HEK293 (cell line): Measurements from ENCODE around the gene CHRNA4.

ENCODE experiments used
- CTCF ChIA-PET: fragments of 350-600 bp; formaldehyde crosslinking; extraction: SDS; loops from one replicate; lab custom pipeline; 2021; ENCODE audit warnings: antibody characterized with exemption; lab: Yijun Ruan, JAX
- POLR2A ChIA-PET: fragments of 300-600 bp; formaldehyde crosslinking; extraction: SDS; loops from one replicate; lab custom pipeline; 2020; ENCODE audit warnings: antibody characterized with exemption, inconsistent platforms; lab: Yijun Ruan, JAX
- H3K27ac ChIP-seq: fragments of 200-500 bp; sonication (Bioruptor generic); 2 replicates; pipeline ENCODE4 v1.5.1; 2014; ENCODE audit warnings: low read depth, low read length, control low read depth, inconsistent platforms; ENCODE audit errors: extremely low read depth
- H3K36me3 ChIP-seq, 2 experiments: fragments of 200-500 bp in 1 of 2; sonication (Bioruptor generic) in 1 of 2; 1 replicate in 1 of 2; 2 replicates in 1 of 2; pipeline ENCODE4 v1.5.1; 2014 to 2017; ENCODE audit warnings: inconsistent platforms in 2 of 2, low read length in 2 of 2; ENCODE audit not compliant: control insufficient read depth in 2 of 2, insufficient read depth in 1 of 2
- H3K4me1 ChIP-seq: fragments of 200-500 bp; sonication (Bioruptor generic); 2 replicates; pipeline ENCODE4 v1.5.1; 2014; ENCODE audit warnings: mild to moderate bottlenecking, low read length, inconsistent platforms; ENCODE audit not compliant: control insufficient read depth, insufficient read depth
- H3K4me3 ChIP-seq: 2 replicates; pipeline ENCODE4 v1.5.1; 2011; ENCODE audit warnings: low read depth, mild to moderate bottlenecking, control low read depth, low read length, moderate library complexity
- H3K9me3 ChIP-seq: fragments of 200-500 bp; sonication (Bioruptor generic); 2 replicates; pipeline ENCODE4 v1.5.1; 2014; ENCODE audit warnings: low read depth, low read length, inconsistent platforms; ENCODE audit not compliant: control insufficient read depth, insufficient read depth
- GLIS2 ChIP-seq: fragments of 450-650 bp; formaldehyde crosslinking; IDR thresholded peaks from 2 replicates; pipeline ENCODE4 v1.5.1; 2016; ENCODE audit warnings: missing biosample characterization, missing genetic modification characterization
- HIC1 ChIP-seq: fragments of 450-650 bp; formaldehyde crosslinking; IDR thresholded peaks from 2 replicates; pipeline ENCODE4 v1.5.1; 2016; ENCODE audit warnings: missing biosample characterization, missing genetic modification characterization
- PRDM6 ChIP-seq: fragments of 450-650 bp; formaldehyde crosslinking; IDR thresholded peaks from 2 replicates; pipeline ENCODE4 v1.5.1; 2017; ENCODE audit warnings: missing biosample characterization, missing genetic modification characterization
- RBAK ChIP-seq: fragments of 450-650 bp; formaldehyde crosslinking; IDR thresholded peaks from 2 replicates; pipeline ENCODE4 v1.5.1; 2016; ENCODE audit warnings: missing biosample characterization, missing genetic modification characterization
- REST ChIP-seq: fragments of 450-650 bp; formaldehyde crosslinking; IDR thresholded peaks from 2 replicates; pipeline ENCODE4 v1.5.1; 2016; ENCODE audit warnings: missing biosample characterization, missing genetic modification characterization
- SALL2 ChIP-seq: fragments of 450-650 bp; formaldehyde crosslinking; IDR thresholded peaks from 2 replicates; pipeline ENCODE4 v1.5.0; 2017; ENCODE audit warnings: missing biosample characterization, mild to moderate bottlenecking, missing genetic modification characterization, borderline replicate concordance
- ZFP37 ChIP-seq: fragments of 450-650 bp; formaldehyde crosslinking; IDR thresholded peaks from 2 replicates; pipeline ENCODE4 v1.5.1; 2016; ENCODE audit warnings: missing biosample characterization, missing genetic modification characterization
- ZFP69B ChIP-seq: fragments of 450-650 bp; formaldehyde crosslinking; IDR thresholded peaks from 2 replicates; pipeline ENCODE4 v1.5.1; 2016; ENCODE audit warnings: missing biosample characterization, missing genetic modification characterization
- ZIC2 ChIP-seq: fragments of 450-650 bp; formaldehyde crosslinking; IDR thresholded peaks from 2 replicates; pipeline ENCODE4 v1.5.1; 2016; ENCODE audit warnings: missing biosample characterization, missing genetic modification characterization
- ZNF138 ChIP-seq: fragments of 450-650 bp; formaldehyde crosslinking; IDR thresholded peaks from 2 replicates; pipeline ENCODE4 v1.5.1; 2016; ENCODE audit warnings: missing biosample characterization, missing genetic modification characterization, borderline replicate concordance
- ZNF146 ChIP-seq: fragments of 450-650 bp; formaldehyde crosslinking; IDR thresholded peaks from 2 replicates; pipeline ENCODE4 v1.5.1; 2016; ENCODE audit warnings: missing biosample characterization, missing genetic modification characterization
- ZNF175 ChIP-seq: fragments of 450-650 bp; formaldehyde crosslinking; IDR thresholded peaks from 2 replicates; pipeline ENCODE4 v1.5.1; 2016; ENCODE audit warnings: missing biosample characterization, missing genetic modification characterization
- ZNF221 ChIP-seq: fragments of 450-650 bp; formaldehyde crosslinking; IDR thresholded peaks from 2 replicates; pipeline ENCODE4 v1.5.1; 2017; ENCODE audit warnings: missing biosample characterization, missing genetic modification characterization, borderline replicate concordance
- ZNF248 ChIP-seq: fragments of 450-650 bp; formaldehyde crosslinking; IDR thresholded peaks from 2 replicates; pipeline ENCODE4 v1.5.1; 2017; ENCODE audit warnings: missing biosample characterization, missing genetic modification characterization
- ZNF433 ChIP-seq: fragments of 450-650 bp; formaldehyde crosslinking; IDR thresholded peaks from 2 replicates; pipeline ENCODE4 v1.5.1; 2016; ENCODE audit warnings: missing biosample characterization, missing genetic modification characterization, low read depth
- ZNF549 ChIP-seq: fragments of 450-650 bp; IDR thresholded peaks from 2 replicates; pipeline ENCODE4 v1.5.1; 2018; ENCODE audit warnings: missing biosample characterization, missing genetic modification characterization, mild to moderate bottlenecking, inconsistent platforms, moderate library complexity
- ZNF571 ChIP-seq: fragments of 450-650 bp; formaldehyde crosslinking; IDR thresholded peaks from 2 replicates; pipeline ENCODE4 v1.5.0; 2017; ENCODE audit warnings: missing biosample characterization, missing genetic modification characterization
- ZNF580 ChIP-seq: fragments of 450-650 bp; formaldehyde crosslinking; IDR thresholded peaks from 2 replicates; pipeline ENCODE4 v1.5.1; 2016; ENCODE audit warnings: missing biosample characterization, missing genetic modification characterization
- ZNF621 ChIP-seq: fragments of 450-650 bp; formaldehyde crosslinking; IDR thresholded peaks from 2 replicates; pipeline ENCODE4 v1.5.1; 2017; ENCODE audit warnings: missing biosample characterization, missing genetic modification characterization
- ZNF792 ChIP-seq: fragments of 450-650 bp; formaldehyde crosslinking; IDR thresholded peaks from 2 replicates; pipeline ENCODE4 v1.5.1; 2016; ENCODE audit warnings: missing biosample characterization, missing genetic modification characterization
- ZSCAN4 ChIP-seq: fragments of 450-650 bp; formaldehyde crosslinking; IDR thresholded peaks from 2 replicates; pipeline ENCODE4 v1.5.1; 2017; ENCODE audit warnings: missing biosample characterization, missing genetic modification characterization

Gene CHRNA4

GRCh38 chr20:63313349-63314014, 47.7 kb downstream of the CHRNA4 start (continued):
- TF ChIP-seq HIC1 (tag by site-specific recombination) (peak; percentile 47; the same call in 1 of the 2 replicates), ZNF221 (tag by site-specific recombination) (no peak), ZNF621 (tag by site-specific recombination) (no peak), ZNF792 (tag by site-specific recombination) (no peak), SALL2 (tag by site-specific recombination) (no peak), ZIC2 (tag by site-specific recombination) (peak; percentile 25; the same call in 1 of the 2 replicates), ZSCAN4 (tag by site-specific recombination) (no peak), ZNF146 (tag by site-specific recombination) (no peak), ZNF138 (tag by site-specific recombination) (no peak)

- POLR2A ChIA-PET = no interaction called here
- no peaks in the 10 kb centered on the region for H3K36me3 ChIP-seq
- TF ChIP-seq ZNF248 (tag by site-specific recombination) = no peak
- no peak for TF ChIP-seq REST
- TF ChIP-seq PRDM6 (tag by site-specific recombination) = no peak
- no peak for TF ChIP-seq GLIS2 (tag by site-specific recombination)
- no peak for TF ChIP-seq ZFP69B (tag by site-specific recombination)
- TF ChIP-seq HIC1 (tag by site-specific recombination) = no peak
- no peak for TF ChIP-seq ZNF549 (tag by site-specific recombination)
- TF ChIP-seq ZNF433 (tag by site-specific recombination) = no peak
- no peak for TF ChIP-seq RBAK
- no peak for TF ChIP-seq ZNF580 (tag by site-specific recombination)
- TF ChIP-seq ZNF175 = no peak
- TF ChIP-seq ZFP37 = no peak
- TF ChIP-seq ZNF571 (tag by site-specific recombination) = no peak
- CTCF ChIA-PET = no interaction called here
- H3K27ac ChIP-seq = no peak overlapping the region
- H3K9me3 ChIP-seq = no peaks in the 10 kb centered on the region
- no peak overlapping the region for H3K4me3 ChIP-seq
- H3K4me1 ChIP-seq = no peaks in the 10 kb centered on the region
Measured at GRCh38 chr20:63312690-63313348, 48.3 kb downstream of the CHRNA4 start.
